Astrocyte (in vitro differentiated cells and primary cell): ENCODE results near the gene METTL1. TPM values are rescaled to one million over a fixed set of nuclear protein-coding genes. Genes with fewer than 3 reads are reported as not detected.

Experiments used
- DNase-seq: peaks from one replicate; pipeline ENCODE4 v3.0.0-alpha.2; 2010; ENCODE audit warnings: low read depth
- FAIRE-seq: peaks from 2 replicates; lab custom pipeline; 2011; peaks lifted over from hg19 to GRCh38; lab: Jason Lieb, UNC
- H2AFZ ChIP-seq: 2 replicates; pipeline ENCODE4 v1.6.0; 2012; ENCODE audit warnings: low read depth, low read length, inconsistent platforms
- H3K27ac ChIP-seq: 2 replicates; pipeline ENCODE4 v1.5.1; 2011; ENCODE audit warnings: low read depth, low read length, inconsistent platforms
- H3K27me3 ChIP-seq: 2 replicates; pipeline ENCODE4 v1.6.0; 2011; ENCODE audit warnings: low read length, inconsistent platforms; ENCODE audit not compliant: insufficient read depth
- H3K36me3 ChIP-seq: 2 replicates; pipeline ENCODE4 v1.5.1; 2011; ENCODE audit warnings: low read length, inconsistent platforms; ENCODE audit not compliant: insufficient read depth
- H3K4me1 ChIP-seq: 2 replicates; pipeline ENCODE4 v1.5.1; 2011; ENCODE audit warnings: low read length, inconsistent platforms; ENCODE audit not compliant: insufficient read depth
- H3K4me2 ChIP-seq: 2 replicates; pipeline ENCODE4 v1.6.0; 2012; ENCODE audit warnings: low read length, inconsistent platforms
- H3K4me3 ChIP-seq: 2 replicates; pipeline ENCODE4 v1.5.1; 2011; ENCODE audit warnings: low read depth, mild to moderate bottlenecking, low read length, inconsistent platforms; ENCODE audit not compliant: insufficient read depth
- H3K79me2 ChIP-seq: 2 replicates; pipeline ENCODE4 v1.6.0; 2012; ENCODE audit warnings: mild to moderate bottlenecking, low read length, inconsistent platforms; ENCODE audit not compliant: insufficient read depth
- H3K9ac ChIP-seq: 2 replicates; pipeline ENCODE4 v1.6.0; 2012; ENCODE audit warnings: mild to moderate bottlenecking, low read length, inconsistent platforms
- H3K9me3 ChIP-seq: 2 replicates; pipeline ENCODE4 v1.5.1; 2012; ENCODE audit warnings: low read depth, mild to moderate bottlenecking, low read length, inconsistent platforms; ENCODE audit not compliant: insufficient read depth
- H4K20me1 ChIP-seq: 2 replicates; pipeline ENCODE4 v1.6.0; 2012; ENCODE audit warnings: low read length, inconsistent platforms; ENCODE audit not compliant: insufficient read depth
- H3K27ac Mint-ChIP-seq: one replicate; pipeline ENCODE4 v1.8.0; 2021; ENCODE audit warnings: mild to moderate bottlenecking, mixed read lengths; ENCODE audit not compliant: unreplicated experiment
- H3K27me3 Mint-ChIP-seq: one replicate; pipeline ENCODE4 v1.8.0; 2021; ENCODE audit warnings: low read depth, mixed read lengths; ENCODE audit not compliant: unreplicated experiment
- H3K36me3 Mint-ChIP-seq: one replicate; pipeline ENCODE4 v1.8.0; 2021; ENCODE audit warnings: low read depth, mixed read lengths; ENCODE audit not compliant: unreplicated experiment
- H3K4me1 Mint-ChIP-seq: one replicate; pipeline ENCODE4 v1.8.0; 2021; ENCODE audit warnings: low read depth, mixed read lengths; ENCODE audit not compliant: unreplicated experiment
- H3K4me3 Mint-ChIP-seq: one replicate; pipeline ENCODE4 v1.8.0; 2021; ENCODE audit warnings: mild to moderate bottlenecking, moderate library complexity, mixed read lengths; ENCODE audit not compliant: unreplicated experiment
- H3K9me3 Mint-ChIP-seq: one replicate; pipeline ENCODE4 v1.8.0; 2021; ENCODE audit warnings: mild to moderate bottlenecking, mixed read lengths; ENCODE audit not compliant: unreplicated experiment
- CTCF ChIP-seq: IDR thresholded peaks from 2 replicates; pipeline ENCODE4 v1.5.1; 2011; ENCODE audit warnings: low read depth, mild to moderate bottlenecking, inconsistent platforms, low read length, moderate library complexity; ENCODE audit not compliant: insufficient read depth
- EZH2 ChIP-seq: IDR thresholded peaks from 2 replicates; pipeline ENCODE4 v1.6.1; 2012; ENCODE audit warnings: mild to moderate bottlenecking, low read length, inconsistent platforms; ENCODE audit not compliant: insufficient read depth
- total RNA-seq: library from RNA; stranded (reverse); gene quantifications from 2 replicates; pipeline ENCODE4 v1.2.1, GENCODE V29; 2021

The METTL1 gene
- total RNA-seq, 1 donor from 2014 or later: 21.1 TPM

DNA sequence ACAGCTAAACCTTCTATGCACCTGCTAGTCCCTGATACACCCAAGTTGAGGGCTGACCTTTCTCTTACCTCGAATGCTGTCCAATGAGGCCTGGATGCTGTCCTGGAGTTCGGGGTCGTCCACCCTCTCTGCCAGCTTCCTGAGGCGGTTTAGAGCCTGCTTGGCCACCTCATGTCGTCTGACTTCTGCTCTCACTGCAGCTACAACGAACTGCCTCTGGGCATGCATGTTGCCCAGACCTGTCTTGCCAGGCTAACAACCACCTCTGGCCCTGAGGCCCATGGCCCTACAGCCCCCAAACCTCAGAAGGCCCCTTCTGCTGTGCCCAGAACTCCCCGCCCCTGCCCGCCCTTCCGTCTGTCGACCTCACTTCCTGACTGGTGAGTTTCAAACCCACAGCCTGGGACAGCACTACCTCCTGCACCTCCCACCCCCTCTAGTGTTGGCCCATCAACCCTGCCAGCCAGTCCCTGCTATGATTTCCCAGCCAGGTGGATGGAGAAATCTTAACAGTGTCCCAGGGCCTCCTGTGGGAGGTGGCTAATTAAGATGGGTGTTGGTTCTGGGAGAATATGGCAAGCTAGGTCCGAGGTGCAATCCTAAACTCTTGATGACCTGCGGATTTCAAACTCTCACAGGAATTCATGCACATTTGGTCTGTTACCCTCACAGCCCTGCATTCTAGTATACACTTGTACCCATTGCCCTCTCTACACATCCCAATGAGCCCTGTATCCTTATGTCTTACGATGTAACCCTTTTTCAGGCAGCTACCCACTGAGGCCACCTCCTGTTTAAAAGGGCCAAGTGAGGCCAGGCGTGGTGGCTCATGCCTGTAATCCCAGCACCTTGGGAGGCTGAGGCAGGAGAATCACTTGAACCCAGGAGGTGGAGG lies 29.8 kb downstream of the METTL1 start:
- H3K36me3 Mint-ChIP-seq: peaks cover 15% of the 10 kb centered on the region
- FAIRE-seq (no peak), DNase-seq (no peak)
- no peak overlapping the region for H3K9ac ChIP-seq
- no peak overlapping the region for H3K4me2 ChIP-seq
- no peaks in the 10 kb centered on the region for H3K9me3 ChIP-seq
- H3K4me1 ChIP-seq: peaks cover 12% of the 10 kb centered on the region
- H3K27me3 Mint-ChIP-seq: peaks cover 24% of the 10 kb centered on the region
- H3K79me2 ChIP-seq: peaks cover 7% of the 10 kb centered on the region
- no peak for TF ChIP-seq CTCF
- no peak for TF ChIP-seq EZH2
- no peak overlapping the region for H3K4me3 Mint-ChIP-seq
- H4K20me1 ChIP-seq: peaks cover 1% of the 10 kb centered on the region
- no peak overlapping the region for H3K27ac ChIP-seq
- no peak overlapping the region for H3K27ac Mint-ChIP-seq
- H3K4me1 Mint-ChIP-seq: peaks cover 8% of the 10 kb centered on the region
- H2AFZ ChIP-seq: no peak overlapping the region
- H3K9me3 Mint-ChIP-seq: no peaks in the 10 kb centered on the region
- H3K27me3 ChIP-seq: peaks cover 37% of the 10 kb centered on the region
- no peak overlapping the region for H3K4me3 ChIP-seq
- H3K36me3 ChIP-seq: peaks cover 9% of the 10 kb centered on the region

DNA sequence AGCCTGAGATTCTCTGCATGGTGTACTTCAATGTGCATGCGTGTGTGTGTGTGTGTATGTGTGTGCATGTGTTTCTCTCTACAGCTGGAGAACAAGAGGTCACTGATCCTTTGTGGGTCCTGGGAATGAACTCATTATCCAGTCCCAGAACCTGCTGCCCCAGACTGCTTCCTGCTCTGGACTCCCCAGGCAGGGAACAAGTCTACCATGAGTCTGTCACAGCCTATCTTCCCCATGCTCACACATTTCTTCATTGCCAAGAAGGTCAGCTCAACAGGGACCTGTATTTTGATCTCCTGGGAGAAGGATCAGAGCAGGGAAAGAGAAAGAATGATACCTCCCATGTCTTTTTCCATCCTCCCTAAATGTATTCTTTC lies 30.5 kb downstream of the METTL1 start:
- H3K27me3 ChIP-seq: peaks cover 44% of the 10 kb centered on the region
- H3K4me3 Mint-ChIP-seq: no peak overlapping the region
- no peak overlapping the region for H3K27ac Mint-ChIP-seq
- H3K4me3 ChIP-seq: no peak overlapping the region
- H3K36me3 Mint-ChIP-seq: peaks cover 8% of the 10 kb centered on the region
- DNase-seq (no peak), FAIRE-seq (no peak)
- H3K36me3 ChIP-seq: peaks cover 2% of the 10 kb centered on the region
- H3K4me1 Mint-ChIP-seq: peaks cover 12% of the 10 kb centered on the region
- H3K79me2 ChIP-seq: peaks cover 7% of the 10 kb centered on the region
- H3K27ac ChIP-seq: no peak overlapping the region
- no peak for TF ChIP-seq CTCF
- no peak for TF ChIP-seq EZH2
- no peak overlapping the region for H3K9ac ChIP-seq
- no peak overlapping the region for H3K4me2 ChIP-seq
- no peak overlapping the region for H2AFZ ChIP-seq
- H3K27me3 Mint-ChIP-seq: peaks cover 29% of the 10 kb centered on the region
- peaks cover 8% of the 10 kb centered on the region for H4K20me1 ChIP-seq
- no peaks in the 10 kb centered on the region for H3K9me3 ChIP-seq
- H3K9me3 Mint-ChIP-seq: no peaks in the 10 kb centered on the region
- H3K4me1 ChIP-seq: peaks cover 12% of the 10 kb centered on the region
